K562 (cell line): Measurements from ENCODE around the gene HPN.

ENCODE experiments used
- CTCF ChIP-seq, 3 experiments: IDR thresholded peaks in 2 of 3; conservative IDR thresholded peaks in 1 of 3; 2 replicates each; pipeline ENCODE4 v1.5.1; 2011 to 2012; ENCODE audit warnings: low read length in 3 of 3, mild to moderate bottlenecking in 3 of 3, control low read depth in 2 of 3, improper control_type of control experiment in 1 of 3, inconsistent platforms in 1 of 3, low read depth in 1 of 3, mixed read lengths in 1 of 3, moderate library complexity in 1 of 3; ENCODE audit not compliant: insufficient read depth in 2 of 3
- EZH2 ChIP-seq: IDR thresholded peaks from 2 replicates; pipeline ENCODE4 v1.6.1; 2012; ENCODE audit warnings: low read depth, mild to moderate bottlenecking, inconsistent platforms, low read length, borderline replicate concordance
- MAFK ChIP-seq: IDR thresholded peaks from 2 replicates; pipeline ENCODE4 v1.6.1; 2011; ENCODE audit warnings: low read length, improper control_type of control experiment
- NFE2L1 ChIP-seq: fragments of 450-650 bp; IDR thresholded peaks from 2 replicates; pipeline ENCODE4 v1.6.1; 2016; ENCODE audit warnings: missing genetic modification characterization, low read depth, mild to moderate bottlenecking, missing compliant biosample characterization, moderate library complexity, borderline replicate concordance
- THAP7 ChIP-seq: fragments of 250-450 bp; sonication (Bioruptor Pico); IDR thresholded peaks from 2 replicates; pipeline ENCODE4 v1.5.0; 2021
- ZBTB43 ChIP-seq: sonication (generic); formaldehyde crosslinking; IDR thresholded peaks from 2 replicates; pipeline ENCODE4 v1.8.0; 2023; ENCODE audit warnings: mild to moderate bottlenecking, missing genetic modification reagents
- TF ChIP-seq, protein P1 (sequence below): sonication (generic); formaldehyde crosslinking; IDR thresholded peaks from 2 replicates; pipeline ENCODE4 v1.8.1; 2022; ENCODE audit warnings: missing genetic modification reagents

DNA sequence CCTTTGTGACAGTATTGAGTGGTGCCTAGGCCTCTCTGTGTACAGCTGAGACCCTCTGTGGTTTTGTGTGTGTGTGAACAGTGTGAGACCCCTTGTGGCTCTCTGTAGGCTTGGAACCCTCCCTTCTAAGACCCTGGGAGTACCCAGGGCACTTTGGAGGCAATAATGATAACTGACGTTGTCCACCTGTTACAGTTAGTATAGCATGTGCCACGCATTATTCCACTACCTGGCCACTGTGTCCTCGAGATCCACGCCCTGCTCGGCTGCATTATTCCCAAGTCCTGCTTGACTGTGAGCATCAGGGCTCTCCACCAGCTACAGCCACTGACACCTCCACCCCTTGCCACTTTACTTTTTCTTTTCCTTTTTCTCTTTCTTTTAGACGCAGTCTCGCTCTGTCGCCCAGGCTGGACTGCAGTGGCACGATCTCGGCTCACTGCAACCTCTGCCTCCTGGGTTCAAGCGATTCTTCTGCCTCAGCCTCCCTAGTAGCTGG, 39.4 kb upstream of the HPN start:
- TF ChIP-seq NFE2L1 (no peak), ZBTB43 (CRISPR knock-in tag) (no peak), CTCF (IDR thresholded peaks at IDR 0.05 in 2 of 3, conservative IDR thresholded peaks at IDR 0.05 in 1 of 3; ENCODE audit: insufficient read depth in 2 of 3, low read depth in 1 of 3, low read length in 3 of 3) (no peak), MAFK (no peak), THAP7 (no peak), EZH2 (no peak)
- TF ChIP-seq, protein P1, sequence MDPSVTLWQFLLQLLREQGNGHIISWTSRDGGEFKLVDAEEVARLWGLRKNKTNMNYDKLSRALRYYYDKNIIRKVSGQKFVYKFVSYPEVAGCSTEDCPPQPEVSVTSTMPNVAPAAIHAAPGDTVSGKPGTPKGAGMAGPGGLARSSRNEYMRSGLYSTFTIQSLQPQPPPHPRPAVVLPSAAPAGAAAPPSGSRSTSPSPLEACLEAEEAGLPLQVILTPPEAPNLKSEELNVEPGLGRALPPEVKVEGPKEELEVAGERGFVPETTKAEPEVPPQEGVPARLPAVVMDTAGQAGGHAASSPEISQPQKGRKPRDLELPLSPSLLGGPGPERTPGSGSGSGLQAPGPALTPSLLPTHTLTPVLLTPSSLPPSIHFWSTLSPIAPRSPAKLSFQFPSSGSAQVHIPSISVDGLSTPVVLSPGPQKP (CRISPR knock-in tag) = no peak
